Measurements from ENCODE around the gene ITGA6.

Gene ITGA6

DNA sequence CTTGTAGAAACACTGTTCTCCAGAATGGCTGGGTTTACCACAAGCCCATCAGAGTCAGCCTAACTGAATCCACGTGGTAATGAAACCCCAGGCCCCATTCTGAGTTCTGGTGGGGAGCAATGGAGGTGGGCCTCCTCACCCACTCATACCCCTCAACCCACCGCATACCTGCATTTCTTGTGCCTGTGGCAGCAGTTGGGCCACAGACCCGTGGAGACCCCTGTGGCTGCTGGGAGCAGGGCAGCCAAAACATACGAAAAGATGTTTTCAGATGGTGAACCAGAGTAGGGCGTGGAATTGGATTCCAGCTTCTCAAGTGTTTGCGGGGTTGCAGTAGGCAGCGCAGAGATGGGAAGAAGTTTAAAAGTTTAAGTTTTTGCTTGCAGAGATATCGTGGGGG lies 51.0 kb downstream of the ITGA6 start:
- no peak overlapping the region for H3K4me3 ChIP-seq (ENCODE audit: low read length)
- no peak for TF ChIP-seq CTCF (conservative IDR thresholded peaks at IDR 0.05; ENCODE audit: low read length)
- no peak for DNase-seq (ENCODE audit: low read depth)

DNA sequence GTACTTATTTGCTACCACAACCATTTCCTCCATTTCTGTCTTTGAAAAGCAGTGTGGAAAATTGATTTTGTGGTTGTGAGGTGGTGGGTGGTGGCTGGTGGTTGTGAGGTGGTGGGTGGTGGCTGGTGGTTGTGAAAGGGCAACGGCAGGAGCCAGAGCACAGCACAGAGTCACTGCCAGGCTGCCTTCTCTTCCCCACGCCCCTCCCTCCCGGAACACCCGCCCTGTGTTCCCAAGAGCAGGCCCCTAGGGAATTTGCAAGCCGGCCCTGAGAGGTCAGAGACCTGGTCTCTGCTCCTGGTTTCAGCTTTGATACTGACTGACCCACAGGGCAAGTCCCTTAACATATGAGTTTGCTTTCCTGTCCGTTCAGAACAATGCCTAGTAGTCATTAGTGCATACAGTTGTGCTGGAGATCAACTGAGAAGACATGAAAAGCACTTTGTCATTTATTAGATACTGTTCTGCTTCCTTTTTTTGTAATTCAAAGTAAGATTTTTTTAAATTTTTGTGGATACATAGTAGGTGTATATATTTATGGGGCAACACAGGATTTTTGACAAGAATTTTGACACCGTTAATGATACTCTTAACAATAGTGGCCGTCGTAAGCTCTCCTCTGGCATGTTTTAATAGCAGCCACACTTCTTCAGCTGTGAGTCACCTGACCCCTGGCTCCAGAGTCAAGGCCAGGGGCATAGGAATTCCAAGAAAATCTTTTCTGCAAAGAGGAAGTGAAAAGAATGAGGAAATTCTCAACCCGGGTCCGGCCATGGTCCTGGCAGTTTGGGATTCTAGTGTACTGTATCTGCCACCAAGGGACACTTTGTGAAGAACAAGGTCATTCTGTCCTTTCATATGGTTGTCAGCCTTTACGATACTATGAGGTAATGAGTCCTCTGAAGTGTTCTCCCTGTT lies 53.2 kb downstream of the ITGA6 start:
- DNase-seq (ENCODE audit: low read depth) = peak; percentile 17
- H3K4me3 ChIP-seq (ENCODE audit: low read length) = no peak overlapping the region
- no peak for TF ChIP-seq CTCF (conservative IDR thresholded peaks at IDR 0.05; ENCODE audit: low read length)

- DNase-seq (ENCODE audit: low read depth) = no peak
- no peak overlapping the region for H3K4me3 ChIP-seq (ENCODE audit: low read length)
- TF ChIP-seq CTCF (conservative IDR thresholded peaks at IDR 0.05; ENCODE audit: low read length) = no peak
Observed at GRCh38 chr2:172481507-172482262, 54.3 kb downstream of the ITGA6 start.

DNA sequence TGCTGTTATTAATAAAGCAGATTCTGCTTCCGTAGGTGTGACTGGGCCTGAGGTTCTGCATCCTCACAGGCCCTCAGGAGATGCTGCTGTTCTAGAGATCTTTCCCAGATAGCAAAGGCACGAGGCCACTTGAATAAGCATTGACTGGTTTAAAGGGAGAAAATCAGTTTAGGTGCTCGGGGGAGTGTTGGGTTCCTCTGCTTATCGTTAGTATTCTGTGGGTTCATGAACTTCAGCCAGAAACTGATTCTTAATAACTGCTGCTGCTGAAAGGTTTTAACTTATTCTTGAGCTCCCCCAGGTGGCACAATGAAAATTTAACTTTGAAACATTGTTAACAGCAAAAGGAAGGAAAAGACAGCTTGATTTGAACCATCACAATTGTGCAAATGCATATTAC lies 56.9 kb downstream of the ITGA6 start:
- peak; percentile 28 for DNase-seq (ENCODE audit: low read depth)
- H3K4me3 ChIP-seq (ENCODE audit: low read length) = no peak overlapping the region
- TF ChIP-seq CTCF (conservative IDR thresholded peaks at IDR 0.05; ENCODE audit: low read length) = peak; percentile 52

- TF ChIP-seq CTCF (conservative IDR thresholded peaks at IDR 0.05; ENCODE audit: low read length) = no peak
Observed at GRCh38 chr2:172484706-172485105, 57.3 kb downstream of the ITGA6 start.

DNA sequence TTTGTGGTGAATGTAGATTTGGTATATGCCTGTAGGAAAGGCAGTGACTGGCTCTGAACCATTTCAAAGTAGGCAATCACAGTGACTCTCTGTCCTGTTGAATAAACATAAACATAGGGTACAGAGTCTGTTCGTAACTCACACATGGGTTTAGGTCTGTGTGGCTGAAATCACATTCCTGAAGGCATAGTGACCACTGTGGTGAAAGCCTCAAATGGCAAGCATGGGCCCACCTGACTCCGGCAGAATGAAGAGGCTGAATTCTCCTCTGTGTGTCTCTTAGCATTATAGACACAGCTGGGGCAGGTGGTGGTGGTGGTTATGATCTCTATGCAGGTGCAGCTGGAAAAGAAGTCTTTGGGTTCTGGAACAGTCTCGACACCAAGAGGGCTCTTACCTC lies 61.2 kb downstream of the ITGA6 start:
- no peak for DNase-seq (ENCODE audit: low read depth)
- no peak for TF ChIP-seq CTCF (conservative IDR thresholded peaks at IDR 0.05; ENCODE audit: low read length)
- H3K4me3 ChIP-seq (ENCODE audit: low read length) = no peak overlapping the region

More at GRCh38 chr2:172484706-172485105, 57.3 kb downstream of the ITGA6 start:
- no peak overlapping the region for H3K4me3 ChIP-seq (ENCODE audit: low read length)
- no peak for DNase-seq (ENCODE audit: low read depth)

All from AG10803 (cell line).